GM12878 (cell line): ENCODE data around the gene STPG3. TPM values are rescaled to one million over a fixed set of nuclear protein-coding genes. Genes with fewer than 3 reads are reported as not detected.

Source experiments
- ATAC-seq: fragments of 200-7000 bp; cut with Tn5 transposase; 3 replicates; pipeline ENCODE4 v1.9.1; 2020; ENCODE audit warnings: mild to moderate bottlenecking, moderate library complexity
- BruUV-seq: library from RNA; stranded (reverse); fragments of 400-500 nt; replicated peaks from 2 replicates; lab custom pipeline; 2021; lab: Mats Ljungman, UMichigan
- CTCF ChIA-PET: fragments of 300-600 bp; sonication (Branson Sonifier 250); formaldehyde crosslinking; extraction: SDS; loops from one replicate; lab custom pipeline; 2021; ENCODE audit warnings: inconsistent platforms; lab: Yijun Ruan, JAX
- POLR2A ChIA-PET: fragments of 350-600 bp; formaldehyde crosslinking; extraction: SDS; loops from one replicate; lab custom pipeline; 2021; ENCODE audit warnings: inconsistent platforms; lab: Charles Lee
- RAD21 ChIA-PET: fragments of 300-600 bp; sonication (Branson Sonifier 250); formaldehyde crosslinking; loops from one replicate; lab custom pipeline; 2023; ENCODE audit warnings: antibody characterized with exemption; ENCODE audit not compliant: unreplicated experiment; lab: Charles Lee
- SMC1A ChIA-PET: fragments of 300-600 bp; sonication (Branson Sonifier 250); formaldehyde crosslinking; loops from one replicate; lab custom pipeline; 2023; ENCODE audit not compliant: unreplicated experiment, uncharacterized antibody; lab: Charles Lee
- DNase-seq: peaks from one replicate; pipeline ENCODE4 v3.0.0-alpha.2; 2011; ENCODE audit warnings: low read depth, low spot score
- FAIRE-seq: peaks from 3 replicates; lab custom pipeline; 2011; peaks lifted over from hg19 to GRCh38; lab: Jason Lieb, UNC
- H2AFZ ChIP-seq: 2 replicates; pipeline ENCODE4 v1.6.0; 2011; ENCODE audit warnings: low read depth, low read length, control low read depth; ENCODE audit not compliant: control insufficient read depth
- H3K27ac ChIP-seq: 2 replicates; pipeline ENCODE4 v1.5.1; 2011; ENCODE audit warnings: control low read depth; ENCODE audit not compliant: control insufficient read depth, insufficient read depth
- H3K27me3 ChIP-seq, 2 experiments: replicated peaks in 1 of 2; 2 replicates each; pipeline versions ENCODE4 v1.6.0 to v1.6.1; 2011; ENCODE audit warnings: low read length in 1 of 2; ENCODE audit not compliant: control insufficient read depth in 2 of 2, insufficient read depth in 2 of 2
- H3K36me3 ChIP-seq, 2 experiments: 2 replicates each; pipeline ENCODE4 v1.5.1; 2011; ENCODE audit warnings: low read length in 1 of 2; ENCODE audit not compliant: control insufficient read depth in 2 of 2, insufficient read depth in 2 of 2
- H3K4me1 ChIP-seq: 2 replicates; pipeline ENCODE4 v1.6.1; 2011; ENCODE audit warnings: mild to moderate bottlenecking, low read length, moderate library complexity, mixed read lengths; ENCODE audit not compliant: control insufficient read depth, insufficient read depth
- H3K4me2 ChIP-seq: 2 replicates; pipeline ENCODE4 v1.6.0; 2011; ENCODE audit warnings: control low read depth; ENCODE audit not compliant: control insufficient read depth, insufficient read depth
- H3K4me3 ChIP-seq: fragments of 200-600 bp; sonication (generic); 2 replicates; pipeline ENCODE4 v1.5.1; 2016
- H3K79me2 ChIP-seq: 2 replicates; pipeline ENCODE4 v1.6.0; 2011; ENCODE audit warnings: low read length; ENCODE audit not compliant: control insufficient read depth, insufficient read depth
- H3K9ac ChIP-seq: 2 replicates; pipeline ENCODE4 v1.8.0; 2011; ENCODE audit warnings: low read length, control low read depth, mixed read lengths; ENCODE audit not compliant: control insufficient read depth, insufficient read depth
- H3K9me3 ChIP-seq: replicated peaks from 3 replicates; pipeline ENCODE4 v1.5.1; 2011; ENCODE audit warnings: mild to moderate bottlenecking, low read length; ENCODE audit not compliant: control insufficient read depth, insufficient read depth
- H4K20me1 ChIP-seq: 2 replicates; pipeline ENCODE4 v1.6.0; 2011; ENCODE audit not compliant: control insufficient read depth, insufficient read depth
- BACH1 ChIP-seq: fragments of 450-650 bp; IDR thresholded peaks from 2 replicates; pipeline ENCODE4 v1.6.1; 2017; ENCODE audit warnings: mild to moderate bottlenecking, borderline replicate concordance
- BHLHE40 ChIP-seq, 2 experiments: fragments of 450-650 bp in 1 of 2; IDR thresholded peaks; 2 replicates each; pipeline ENCODE4 v1.6.1; 2011 to 2017; ENCODE audit warnings: low read depth in 2 of 2, borderline replicate concordance in 1 of 2, improper control_type of control experiment in 1 of 2, low read length in 1 of 2, mild to moderate bottlenecking in 1 of 2
- BMI1 ChIP-seq: fragments of 450-650 bp; IDR thresholded peaks from 2 replicates; pipeline ENCODE4 v1.6.1; 2016; ENCODE audit warnings: mild to moderate bottlenecking, moderate library complexity, borderline replicate concordance
- CBX5 ChIP-seq: sonication (generic); IDR thresholded peaks from 2 replicates; pipeline ENCODE4 v1.6.1; 2016; ENCODE audit warnings: low read depth, moderate library complexity, mild to moderate bottlenecking, inconsistent platforms
- FOS ChIP-seq: IDR thresholded peaks from 3 replicates; pipeline ENCODE4 v1.6.1; 2011; ENCODE audit warnings: borderline replicate concordance; ENCODE audit not compliant: insufficient read length; ENCODE audit errors: extremely low read depth
- PML ChIP-seq: IDR thresholded peaks from 2 replicates; pipeline ENCODE4 v1.6.1; 2012; ENCODE audit warnings: low read length, inconsistent platforms
- RUNX3 ChIP-seq: IDR thresholded peaks from 2 replicates; pipeline ENCODE4 v1.6.1; 2012; ENCODE audit warnings: low read length, inconsistent platforms
- STAT1 ChIP-seq: fragments of 450-650 bp; conservative IDR thresholded peaks from 2 replicates; pipeline ENCODE4 v1.6.1; 2014; ENCODE audit warnings: antibody characterized with exemption, mild to moderate bottlenecking
- WGBS: methylation state at CpG from one replicate; pipeline ENCODE4 v1.1.6; 2016; ENCODE audit warnings: low lambda C conversion rate; ENCODE audit not compliant: insufficient replicate concordance, insufficient coverage; ENCODE audit errors: missing lambda C conversion rate; 5-methylcytosine and 5-hydroxymethylcytosine counted together
- in situ Hi-C: fragments of 300-500 bp; cut with MboI; formaldehyde crosslinking; loops from 9 replicates; pipeline ENCODE4 v1.14.3; 2018; ENCODE audit warnings: mixed read lengths
- intact Hi-C: fragments of 100-400 bp; cut with micrococcal nuclease; formaldehyde crosslinking; loops from one replicate; pipeline ENCODE4 v1.14.2; 2022; ENCODE audit not compliant: unreplicated experiment
- polyA plus RNA-seq, 11 experiments: library from polyadenylated mRNA; depleted of rRNA in 4 of 11; unstranded in 6 of 11; stranded (reverse) in 5 of 11; fragments of >200 nt; fragmentation: Nextera tagmentation in 4 of 11; fragmentation: Illumina TruSeq in 1 of 11; extraction: Ambion mirVana in 4 of 11; extraction: Trizol in 1 of 11; gene quantifications; 1 replicate in 1 of 11; 2 replicates in 10 of 11; pipeline versions ENCODE4 v1.2.1 to v1.2.3, GENCODE V29; 2011 to 2016; ENCODE audit warnings: inconsistent platforms in 2 of 11, missing spikeins in 2 of 11, low read depth in 1 of 11
- total RNA-seq, 4 experiments: library from RNA; depleted of rRNA in 3 of 4; stranded (reverse); fragments of >200 nt in 3 of 4; fragmentation: Illumina TruSeq in 1 of 4; extraction: Trizol in 1 of 4; gene quantifications; 2 replicates each; pipeline versions ENCODE4 v1.2.1 to v1.2.3, GENCODE V29; 2013 to 2021
- TF ChIP-seq, protein P1 (sequence below): IDR thresholded peaks from 2 replicates; pipeline ENCODE4 v1.6.1; 2011; ENCODE audit warnings: mild to moderate bottlenecking, low read depth, low read length, moderate library complexity; ENCODE audit not compliant: insufficient replicate concordance
- TF ChIP-seq, protein P2 (sequence below): IDR thresholded peaks from 2 replicates; pipeline ENCODE4 v1.6.1; 2012; ENCODE audit warnings: low read depth, low read length, improper control_type of control experiment
- TF ChIP-seq, protein P3 (sequence below): fragments of 450-650 bp; IDR thresholded peaks from 2 replicates; pipeline ENCODE4 v1.6.1; 2017; ENCODE audit warnings: mild to moderate bottlenecking, low read depth, inconsistent platforms; ENCODE audit not compliant: poor library complexity, severe bottlenecking

Gene STPG3
- total and polyA plus RNA-seq, 10 of the 15 experiments (the other 5 are each of a cell fraction or from before 2014, with no cell fraction given), result not detected

- H4K20me1 ChIP-seq, result no peaks in the 10 kb centered on the region
- TF ChIP-seq FOS (no peak), BACH1 (no peak), STAT1 (no peak)
- H3K9me3 ChIP-seq, result peaks cover 2% of the 10 kb centered on the region; the same call in 2 of the 3 replicates
- DNase-seq (no peak), ATAC-seq (no peak), FAIRE-seq (no peak)
- WGBS, result 64% methylated on average over 24 of the region's 24 CpGs
- H3K9ac ChIP-seq, result no peak overlapping the region
- intact Hi-C loops (loop anchor here (10.0 kb wide), 1 partner anchor 226 kb away; no protein-coding TSS in a partner anchor), in situ Hi-C loops (no loop called here)
- H3K36me3 ChIP-seq, result no peaks in the 10 kb centered on the region
- H2AFZ ChIP-seq, result no peak overlapping the region
- SMC1A ChIA-PET, result no interaction called here
- no peaks in the 10 kb centered on the region; the same call in 1 of the 2 replicates for H3K79me2 ChIP-seq
- CTCF ChIA-PET, result interaction anchor here (0.6 to 2.5 kb wide), 3 partner anchors 12 to 208 kb away, joined by 3 to 5 read pairs (median 3); no protein-coding TSS in a partner anchor
- POLR2A ChIA-PET, result interaction anchor here (1.1 kb wide), 1 partner anchor 147 kb away, joined by 3 read pairs; no protein-coding TSS in a partner anchor
- no peak overlapping the region for H3K4me3 ChIP-seq
- no peak overlapping the region for H3K27ac ChIP-seq
- no TSS peak for BruUV-seq
- RAD21 ChIA-PET, result no interaction called here
- H3K4me1 ChIP-seq, result peaks cover 23% of the 10 kb centered on the region
- no peaks in the 10 kb centered on the region; a peak in 1 of 4 replicates for H3K27me3 ChIP-seq
- H3K4me2 ChIP-seq, result peak overlapping the region; percentile 17; the same call in 1 of the 2 replicates
Measured at GRCh38 chr9:137298401-137299202, 47.5 kb downstream of the STPG3 start.

DNA sequence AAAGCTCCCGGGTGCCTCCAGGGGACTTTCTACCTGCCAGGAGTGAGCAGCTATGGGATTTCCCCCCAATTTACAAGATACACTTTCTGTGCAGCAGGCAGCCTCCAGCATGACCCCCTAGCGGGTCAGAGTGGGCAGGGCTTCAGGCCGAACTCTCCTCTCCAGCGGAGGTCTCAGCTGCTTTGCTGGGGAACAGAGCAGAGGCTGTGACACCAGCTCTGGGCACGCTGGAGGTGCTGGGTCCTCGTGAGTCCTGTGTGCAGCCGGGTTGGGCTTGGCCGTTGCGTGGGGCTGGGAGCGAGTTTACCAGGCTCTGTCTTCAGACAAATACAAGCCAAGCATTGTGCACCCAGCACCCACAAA, 48.1 kb downstream of the STPG3 start:
- ChIA-PET POLR2A (interaction anchor here (1.1 kb wide), 1 partner anchor 146 kb away, joined by 3 read pairs; no protein-coding TSS in a partner anchor), SMC1A (no interaction called here), CTCF (interaction anchor here (0.6 to 2.5 kb wide), 3 partner anchors 12 to 209 kb away, joined by 3 to 5 read pairs (median 3); no protein-coding TSS in a partner anchor), RAD21 (no interaction called here)
- H3K9ac ChIP-seq, result no peak overlapping the region
- H3K79me2 ChIP-seq, result no peaks in the 10 kb centered on the region; the same call in 1 of the 2 replicates
- no peaks in the 10 kb centered on the region; a peak in 1 of 4 replicates for H3K27me3 ChIP-seq
- no peak overlapping the region for H3K27ac ChIP-seq
- BruUV-seq, result no TSS peak
- no peak overlapping the region for H3K4me3 ChIP-seq
- H2AFZ ChIP-seq, result no peak overlapping the region
- no peak for FAIRE-seq
- peaks cover 2% of the 10 kb centered on the region; the same call in 2 of the 3 replicates for H3K9me3 ChIP-seq
- H3K4me2 ChIP-seq, result peak overlapping the region; percentile 17; the same call in 1 of the 2 replicates
- H4K20me1 ChIP-seq, result no peaks in the 10 kb centered on the region
- intact Hi-C loops, result loop anchor here (10.0 kb wide), 1 partner anchor 226 kb away; no protein-coding TSS in a partner anchor
- in situ Hi-C loops, result no loop called here
- 53% methylated on average over 10 of the region's 10 CpGs for WGBS
- H3K36me3 ChIP-seq, result no peaks in the 10 kb centered on the region
- peaks cover 23% of the 10 kb centered on the region for H3K4me1 ChIP-seq
- no peak for DNase-seq
- peak; percentile 19 for ATAC-seq
- TF ChIP-seq, protein P1, sequence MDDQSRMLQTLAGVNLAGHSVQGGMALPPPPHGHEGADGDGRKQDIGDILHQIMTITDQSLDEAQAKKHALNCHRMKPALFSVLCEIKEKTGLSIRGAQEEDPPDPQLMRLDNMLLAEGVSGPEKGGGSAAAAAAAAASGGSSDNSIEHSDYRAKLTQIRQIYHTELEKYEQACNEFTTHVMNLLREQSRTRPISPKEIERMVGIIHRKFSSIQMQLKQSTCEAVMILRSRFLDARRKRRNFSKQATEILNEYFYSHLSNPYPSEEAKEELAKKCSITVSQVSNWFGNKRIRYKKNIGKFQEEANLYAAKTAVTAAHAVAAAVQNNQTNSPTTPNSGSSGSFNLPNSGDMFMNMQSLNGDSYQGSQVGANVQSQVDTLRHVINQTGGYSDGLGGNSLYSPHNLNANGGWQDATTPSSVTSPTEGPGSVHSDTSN, result no peak
- TF ChIP-seq RUNX3 (no peak), BHLHE40 (IDR thresholded peaks at IDR 0.05; ENCODE audit: borderline replicate concordance in 1 of 2, low read depth in 2 of 2, low read length in 1 of 2) (no peak), BMI1 (no peak), CBX5 (no peak), PML (no peak)
- TF ChIP-seq, protein P2, sequence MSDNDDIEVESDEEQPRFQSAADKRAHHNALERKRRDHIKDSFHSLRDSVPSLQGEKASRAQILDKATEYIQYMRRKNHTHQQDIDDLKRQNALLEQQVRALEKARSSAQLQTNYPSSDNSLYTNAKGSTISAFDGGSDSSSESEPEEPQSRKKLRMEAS, result no peak
- TF ChIP-seq, protein P3, sequence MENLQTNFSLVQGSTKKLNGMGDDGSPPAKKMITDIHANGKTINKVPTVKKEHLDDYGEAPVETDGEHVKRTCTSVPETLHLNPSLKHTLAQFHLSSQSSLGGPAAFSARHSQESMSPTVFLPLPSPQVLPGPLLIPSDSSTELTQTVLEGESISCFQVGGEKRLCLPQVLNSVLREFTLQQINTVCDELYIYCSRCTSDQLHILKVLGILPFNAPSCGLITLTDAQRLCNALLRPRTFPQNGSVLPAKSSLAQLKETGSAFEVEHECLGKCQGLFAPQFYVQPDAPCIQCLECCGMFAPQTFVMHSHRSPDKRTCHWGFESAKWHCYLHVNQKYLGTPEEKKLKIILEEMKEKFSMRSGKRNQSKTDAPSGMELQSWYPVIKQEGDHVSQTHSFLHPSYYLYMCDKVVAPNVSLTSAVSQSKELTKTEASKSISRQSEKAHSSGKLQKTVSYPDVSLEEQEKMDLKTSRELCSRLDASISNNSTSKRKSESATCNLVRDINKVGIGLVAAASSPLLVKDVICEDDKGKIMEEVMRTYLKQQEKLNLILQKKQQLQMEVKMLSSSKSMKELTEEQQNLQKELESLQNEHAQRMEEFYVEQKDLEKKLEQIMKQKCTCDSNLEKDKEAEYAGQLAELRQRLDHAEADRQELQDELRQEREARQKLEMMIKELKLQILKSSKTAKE, result no peak
